GM03348 (cell line): Measurements from ENCODE around the gene COL23A1.

ENCODE experiments used
- DNase-seq: peaks from one replicate; pipeline ENCODE4 v3.0.0; 2012; ENCODE audit warnings: low spot score

COL23A1 gene

DNA sequence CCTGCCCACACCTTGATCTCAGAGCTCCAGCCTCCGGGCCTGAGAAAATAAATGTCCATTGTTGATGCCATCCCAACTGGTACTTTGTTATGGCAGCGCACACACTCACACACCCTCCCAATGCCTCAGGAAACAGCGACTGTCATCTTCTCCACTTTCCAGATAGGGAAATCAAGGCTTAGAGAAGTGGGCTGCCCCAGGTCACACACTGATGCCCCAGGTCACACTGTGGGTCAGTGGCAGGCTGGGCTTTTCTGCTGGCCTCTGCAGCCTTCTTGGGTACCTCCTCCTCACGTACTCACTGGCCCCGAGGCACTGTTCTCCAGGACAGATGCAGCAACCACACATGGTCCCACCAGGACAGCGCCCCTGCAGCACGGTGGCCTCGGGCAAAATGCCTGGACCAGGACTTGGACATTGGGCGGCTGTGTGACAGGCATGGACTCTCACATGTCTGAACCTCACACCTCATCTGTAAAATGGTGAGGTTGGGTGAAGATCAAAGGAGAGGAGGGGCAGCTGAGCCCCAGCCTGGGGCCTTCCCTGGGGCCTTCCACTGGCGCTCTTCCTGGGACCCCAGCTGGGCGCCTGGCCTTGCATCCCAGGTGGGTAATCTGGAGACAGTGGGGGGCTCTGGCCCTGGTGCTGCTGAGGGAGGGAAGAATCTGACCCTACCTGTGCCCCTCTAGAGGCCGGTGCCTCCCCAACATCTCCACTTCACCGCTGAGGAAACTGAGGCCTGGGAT, 156.0 kb downstream of the COL23A1 start:
- no peak for DNase-seq

DNA sequence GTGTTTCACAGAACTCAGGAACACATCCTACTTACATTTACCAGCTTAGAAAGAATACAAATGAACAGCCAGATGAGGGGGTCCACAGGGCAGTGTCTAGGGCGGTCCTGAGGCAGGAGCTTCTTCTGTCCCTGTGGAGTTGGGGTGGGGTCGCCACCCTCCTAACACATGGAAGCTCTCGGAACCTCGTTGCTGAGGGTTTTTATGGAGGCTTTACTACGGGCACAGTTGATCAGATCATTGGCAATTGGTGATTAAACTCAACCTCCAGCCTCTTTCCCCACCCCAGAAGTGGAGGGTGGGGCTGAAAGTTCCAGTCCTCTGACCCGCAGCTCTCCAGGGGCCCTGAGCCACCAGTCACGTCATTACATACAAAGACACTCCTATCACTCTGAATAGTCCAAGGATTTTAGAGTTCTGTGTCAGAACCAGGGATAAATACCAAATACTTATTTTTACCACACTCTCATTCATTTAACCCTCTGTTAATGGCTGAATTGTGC, 156.9 kb downstream of the COL23A1 start:
- DNase-seq = no peak

DNA sequence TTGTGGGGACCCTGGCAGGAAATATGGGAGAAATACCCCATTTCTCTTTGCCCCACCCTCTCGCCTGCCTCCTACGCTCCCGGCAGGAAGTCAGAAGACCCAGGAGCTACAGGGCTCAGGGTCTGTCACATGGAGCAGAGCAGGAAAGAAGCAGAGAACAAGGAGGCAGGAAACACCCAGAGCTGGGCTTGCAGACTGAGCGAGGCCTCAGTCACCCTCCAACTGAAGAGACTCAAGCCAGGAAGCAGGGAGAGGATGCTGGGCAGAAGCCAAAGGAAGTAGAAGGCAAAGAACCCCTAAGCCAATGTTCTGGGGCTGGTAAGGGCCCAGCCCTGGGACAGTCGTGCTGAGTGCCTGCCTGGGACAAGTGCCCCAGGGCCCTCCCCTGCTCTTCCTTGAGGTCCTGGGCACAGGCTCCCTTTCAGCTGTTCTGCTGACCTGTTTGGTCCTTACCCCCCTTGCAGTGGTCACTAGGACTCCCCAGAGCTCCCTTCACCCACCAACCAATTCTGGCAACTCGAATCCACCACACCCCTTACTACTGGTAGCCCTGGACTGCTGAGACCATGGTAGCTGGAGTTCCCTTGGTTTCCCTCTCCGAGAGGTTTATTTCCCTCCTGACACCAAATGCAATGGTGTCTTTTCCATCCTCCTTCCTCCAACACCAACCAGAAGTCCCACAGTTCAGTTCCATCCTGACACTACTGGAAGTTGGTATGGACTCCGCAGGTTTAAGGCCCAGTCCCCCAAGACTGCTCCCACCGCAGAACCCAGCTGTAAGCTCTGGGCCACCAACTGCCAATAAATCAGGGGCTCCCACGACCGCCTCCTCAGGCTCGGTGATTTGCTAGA, 157.5 kb downstream of the COL23A1 start:
- DNase-seq = no peak

GRCh38 chr5:178431782-178432165, 158.4 kb downstream of the COL23A1 start:
- no peak for DNase-seq

- no peak for DNase-seq
Measured at GRCh38 chr5:178431063-178431781, 159.0 kb downstream of the COL23A1 start.

DNA sequence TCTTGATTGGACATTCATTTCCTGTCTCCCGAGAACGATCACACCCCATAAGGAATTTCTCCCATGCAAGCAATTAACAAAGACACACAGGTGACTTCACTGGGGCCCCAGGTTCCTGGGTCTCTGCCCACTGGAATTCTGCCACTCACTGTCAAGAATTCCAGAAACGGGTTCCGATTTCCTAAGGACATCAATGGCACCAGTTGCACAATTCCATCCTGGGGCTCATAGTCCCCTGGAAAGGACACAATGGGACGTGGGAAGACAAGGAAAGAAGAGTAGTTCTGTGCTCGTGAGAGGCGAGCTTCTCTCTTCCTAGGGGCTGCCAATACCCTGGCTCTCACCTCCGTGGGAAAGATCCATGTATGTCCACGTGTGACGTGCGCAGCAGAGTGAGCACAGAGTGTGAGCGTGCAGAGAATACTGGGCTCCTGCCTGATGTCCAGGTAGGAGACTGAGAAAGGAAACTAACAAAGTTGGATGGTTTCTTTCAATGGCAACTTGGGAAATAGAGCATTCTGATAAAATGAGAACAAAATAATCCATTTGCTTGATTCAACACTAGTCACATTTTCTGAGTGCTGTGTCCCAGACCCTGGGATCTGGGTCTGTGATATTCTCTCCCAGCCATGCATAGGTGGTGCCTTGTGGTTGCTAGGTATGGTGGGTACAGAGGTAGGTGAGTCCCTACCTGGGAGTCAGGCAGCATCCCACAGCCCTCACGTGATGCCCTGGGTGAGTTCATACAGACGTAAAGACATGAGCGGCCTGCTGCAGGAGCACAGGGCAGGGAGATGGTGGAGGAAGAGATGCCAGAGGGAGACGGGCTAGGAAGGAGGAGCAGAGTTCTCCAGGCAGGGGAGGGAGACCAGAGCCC, 159.8 kb downstream of the COL23A1 start:
- no peak for DNase-seq

- no peak for DNase-seq
Measured at GRCh38 chr5:178429491-178430185, 160.6 kb downstream of the COL23A1 start.

- no peak for DNase-seq
Measured at GRCh38 chr5:178429156-178429468, 161.1 kb downstream of the COL23A1 start.

DNA sequence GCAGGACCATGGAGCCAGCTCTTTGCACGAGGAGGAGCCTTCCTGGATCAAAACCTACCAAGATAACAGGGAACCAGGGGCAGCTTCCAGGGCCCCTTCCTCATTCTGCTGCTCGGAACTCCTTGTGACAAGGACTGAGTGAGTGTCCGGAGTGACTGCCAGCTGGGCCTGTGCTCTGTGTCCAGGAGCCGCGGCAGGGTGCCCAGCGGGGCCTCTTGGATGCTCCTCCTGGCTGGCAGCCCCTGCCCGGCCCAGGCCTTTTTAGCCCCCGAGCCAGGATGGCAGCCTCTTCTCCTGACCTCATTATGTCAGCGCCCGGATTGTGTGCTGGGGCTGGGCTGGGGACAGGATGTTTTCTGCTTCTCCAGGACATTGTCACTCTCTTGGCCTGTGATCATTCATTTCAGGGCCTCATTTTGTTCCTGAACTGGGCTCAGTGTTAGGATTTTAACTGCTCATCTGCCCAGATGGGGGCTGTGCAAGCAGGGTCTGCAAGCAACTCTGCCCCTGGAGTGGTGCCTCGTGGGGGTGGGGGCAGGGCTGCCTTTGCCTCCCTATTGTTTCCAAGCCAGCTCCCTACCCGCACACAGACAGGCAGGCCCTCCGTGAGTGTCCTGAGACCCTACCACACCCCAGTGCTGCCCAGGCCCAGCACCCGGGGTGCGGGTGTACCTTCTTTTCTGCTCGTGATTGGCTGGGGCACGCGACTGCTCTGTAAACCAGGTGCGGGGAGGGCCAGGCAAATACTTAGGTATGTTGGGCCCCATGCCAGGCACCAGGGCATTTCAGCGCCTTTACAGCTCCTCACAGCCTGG, 161.6 kb downstream of the COL23A1 start:
- no peak for DNase-seq

DNA sequence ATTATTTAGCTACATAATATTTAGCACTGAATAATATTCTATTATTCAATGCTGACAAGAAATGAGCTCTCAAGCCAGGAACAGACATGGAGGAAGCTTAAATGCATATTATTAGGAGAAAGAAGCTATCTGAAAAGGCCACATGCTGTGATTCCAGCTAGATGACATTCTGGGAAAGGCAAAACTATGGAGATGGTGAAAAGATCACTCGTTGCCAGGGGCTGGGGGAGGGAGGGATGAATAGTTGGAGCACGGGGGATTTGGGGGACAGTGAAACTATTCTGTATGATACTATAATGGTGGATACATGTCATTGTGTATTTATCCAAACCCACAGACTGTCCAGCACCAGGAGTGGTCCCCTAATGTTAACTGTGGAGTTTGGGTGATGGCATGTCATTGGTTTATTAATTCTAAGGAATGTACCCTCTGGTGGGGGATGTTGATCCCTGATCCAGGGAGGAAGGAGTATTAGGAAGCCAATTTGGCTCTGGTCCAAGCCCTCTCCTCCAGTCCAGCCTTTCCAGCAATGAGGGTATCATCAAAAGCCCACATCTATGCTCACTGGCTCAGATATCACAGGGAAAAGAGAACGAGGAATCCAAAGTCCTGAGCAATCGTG, 162.5 kb downstream of the COL23A1 start:
- no peak for DNase-seq

DNA sequence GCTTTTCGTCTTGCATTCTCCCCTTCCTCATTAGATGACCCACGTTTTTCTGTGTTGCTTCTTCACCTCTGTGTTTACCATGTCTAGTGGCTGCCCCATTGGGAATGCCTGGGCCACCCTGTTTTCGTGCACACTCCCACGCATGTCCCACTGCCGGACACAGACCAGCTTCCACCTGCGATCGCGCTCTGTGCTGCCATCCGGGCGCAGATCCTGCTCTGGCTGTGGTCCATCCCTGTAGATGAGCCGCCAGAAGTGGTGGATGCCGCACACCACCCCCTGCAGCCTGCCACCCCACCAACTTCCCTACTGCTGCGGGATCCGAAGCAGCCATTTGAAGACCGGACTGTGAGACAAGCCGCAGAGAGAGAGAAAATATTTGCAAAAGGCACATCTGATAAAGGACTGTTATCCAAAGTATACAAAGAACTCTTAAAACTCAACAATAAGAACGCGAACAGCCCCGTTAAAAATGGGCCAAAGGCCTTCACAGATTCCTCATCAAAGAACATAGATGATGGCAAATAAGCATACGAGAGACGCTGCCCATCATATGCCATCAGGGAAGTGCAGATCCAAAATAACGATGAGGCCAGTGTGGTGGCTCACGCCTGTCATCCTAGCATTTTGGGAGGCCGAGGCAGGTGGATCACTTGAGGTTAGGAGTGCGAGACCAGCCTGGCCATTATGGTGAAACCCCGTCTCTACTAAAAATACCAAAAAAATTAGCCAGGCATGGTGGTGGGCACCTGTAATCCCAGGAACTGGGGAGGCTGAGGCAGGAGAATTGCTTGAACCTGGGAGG, 163.7 kb downstream of the COL23A1 start:
- DNase-seq = no peak

- no peak for DNase-seq
Measured at GRCh38 chr5:178425621-178426068, 164.5 kb downstream of the COL23A1 start.

DNA sequence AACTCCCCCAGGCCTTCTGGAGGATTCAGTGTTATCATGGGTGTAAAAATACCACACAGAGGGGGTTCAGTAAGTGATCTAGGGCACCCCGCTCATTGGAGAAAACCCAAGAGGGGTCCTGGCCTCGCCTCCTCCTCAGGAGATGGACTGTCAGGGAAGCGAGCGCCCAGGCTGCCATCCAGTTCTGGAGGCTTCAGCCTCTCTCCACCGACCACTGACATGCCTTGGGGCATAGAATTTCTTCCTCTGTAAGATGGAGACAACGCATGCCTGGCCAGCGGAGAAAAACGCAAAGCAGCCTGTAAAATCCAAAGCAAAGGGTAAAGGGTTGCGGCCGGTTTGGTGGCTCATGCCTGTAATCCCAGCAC, 165.4 kb downstream of the COL23A1 start:
- no peak for DNase-seq

DNA sequence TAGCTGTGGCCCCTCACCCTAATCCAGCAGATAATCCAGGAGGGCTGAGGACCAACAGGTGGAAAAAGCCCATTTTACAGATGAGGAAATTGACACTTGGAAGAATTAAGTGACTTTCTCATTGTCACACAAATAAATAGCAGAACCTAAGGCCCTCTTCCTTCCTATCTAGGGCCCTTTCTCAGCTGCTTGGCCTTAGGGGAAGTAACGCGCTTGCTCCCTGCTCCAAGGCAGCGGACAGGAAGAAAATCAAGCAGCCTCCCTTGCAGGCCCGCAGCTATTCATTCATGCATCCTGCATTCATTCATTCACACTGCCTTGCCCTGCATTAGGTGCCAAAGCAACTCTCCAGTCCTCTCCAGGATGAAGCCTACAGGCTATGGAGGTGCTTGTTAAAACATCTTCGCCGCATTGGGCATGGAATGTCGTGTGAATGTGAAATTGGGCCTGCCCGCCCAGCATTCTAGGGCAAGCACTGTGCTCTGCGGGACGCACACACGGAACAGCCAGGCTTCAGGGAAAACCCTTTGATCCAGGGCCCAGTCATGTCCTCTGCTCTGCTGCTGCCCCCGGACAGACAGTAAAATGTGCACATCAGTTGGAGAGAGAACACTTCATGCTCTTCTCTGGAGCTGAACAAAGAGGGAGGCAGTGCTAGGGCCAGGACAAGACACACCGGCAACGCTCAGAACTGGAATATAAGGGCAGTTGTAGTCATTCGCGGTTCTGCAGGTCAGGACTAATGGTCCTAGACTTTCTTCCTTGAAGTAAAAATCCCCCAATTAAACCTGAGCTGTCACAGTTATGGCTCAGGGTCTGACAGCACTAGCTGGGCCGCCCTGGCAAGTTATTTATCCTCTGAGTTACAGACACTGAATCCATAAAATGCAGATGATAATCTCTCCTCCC, 166.0 kb downstream of the COL23A1 start:
- DNase-seq = no peak

DNA sequence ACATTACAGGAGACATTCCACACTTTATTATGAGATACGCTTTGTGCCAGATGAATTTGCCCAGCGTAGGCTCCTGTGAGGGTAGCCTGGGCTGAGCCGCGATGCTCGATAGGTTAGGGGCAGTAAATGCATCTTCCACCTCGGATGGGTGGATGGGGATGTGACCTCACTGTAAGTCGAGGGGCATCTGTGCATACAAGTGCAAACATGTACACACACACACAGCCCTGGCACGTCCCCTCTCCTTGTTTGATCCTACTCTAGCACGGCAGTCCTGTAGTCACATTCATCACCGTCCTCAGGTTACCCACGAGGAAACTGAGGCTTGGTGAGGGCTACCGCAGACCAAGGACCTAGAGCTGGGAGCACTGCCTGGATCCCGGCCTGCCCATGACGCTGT, 166.8 kb downstream of the COL23A1 start:
- DNase-seq = no peak

- no peak for DNase-seq
Measured at GRCh38 chr5:178422400-178422775, 167.8 kb downstream of the COL23A1 start.

DNA sequence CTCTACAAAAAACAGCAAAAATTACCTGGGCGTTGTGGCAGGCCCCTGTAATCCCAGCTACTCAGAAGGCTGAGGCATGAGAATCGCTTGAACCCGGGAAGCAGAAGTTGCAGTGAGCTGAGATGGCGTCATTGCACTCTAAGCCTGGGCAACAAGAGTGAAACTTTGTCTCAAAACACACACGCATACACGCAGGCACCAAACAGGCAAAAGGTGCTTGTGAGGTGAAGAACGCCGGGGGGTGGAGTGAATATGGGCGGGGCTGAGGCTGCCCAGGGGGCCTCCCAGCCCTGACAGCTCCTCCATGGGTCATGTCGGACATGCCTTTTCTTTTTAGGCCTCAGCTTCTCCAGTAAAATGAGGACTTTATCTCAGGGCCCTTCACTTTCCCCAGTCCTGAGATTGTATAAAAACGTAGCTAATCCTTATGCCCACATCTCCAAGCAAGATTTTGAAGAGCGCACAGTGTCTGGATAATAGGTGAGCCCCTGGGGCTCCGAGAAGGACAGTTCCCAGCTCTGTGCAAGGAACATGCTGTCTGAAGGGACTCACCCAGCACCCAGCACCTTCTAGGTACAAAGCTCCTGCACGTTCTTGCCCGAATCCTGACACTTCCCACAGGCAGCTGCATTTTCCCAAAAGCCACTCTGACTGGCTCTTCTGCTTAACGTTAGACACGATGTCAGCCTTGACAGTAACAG, 168.3 kb downstream of the COL23A1 start:
- no peak for DNase-seq
